Lung microvascular endothelial cell (primary cell): ENCODE data around the gene LAX1. TPM values are rescaled to one million over a fixed set of nuclear protein-coding genes. Genes with fewer than 3 reads are reported as not detected.

ENCODE experiments used
- DNase-seq, 2 donors: peaks; one replicate each; pipeline versions ENCODE4 v3.0.0 to v3.0.0-alpha.2; 2010; ENCODE audit warnings: low read depth in 2 of 2
- total RNA-seq: library from RNA; depleted of rRNA; stranded (reverse); fragments of >200 nt; gene quantifications from 2 replicates; pipeline ENCODE4 v1.2.1, GENCODE V29; 2014

Gene LAX1
- total RNA-seq, 1 donor from 2014 or later = not detected

DNA sequence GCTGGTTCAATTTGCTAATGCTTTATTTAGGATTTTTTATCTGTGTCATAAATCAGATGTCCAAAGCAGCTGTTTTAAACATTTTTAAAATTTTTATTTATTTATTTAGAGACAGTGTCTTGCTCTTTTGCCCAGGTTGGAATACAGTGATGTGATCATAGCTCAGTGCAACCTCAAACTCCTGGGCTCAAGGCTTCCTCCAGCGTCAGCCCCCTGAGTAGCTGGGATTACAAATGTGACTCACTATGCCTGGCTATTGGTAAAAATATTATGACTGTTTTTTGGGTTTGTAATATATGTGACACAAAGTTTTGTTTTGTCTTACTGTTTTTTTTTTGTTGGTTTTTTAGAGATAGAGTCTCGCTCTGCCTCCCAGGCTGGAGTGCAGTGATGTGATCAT is 42.2 kb downstream of the LAX1 start:
- no peak for DNase-seq

DNA sequence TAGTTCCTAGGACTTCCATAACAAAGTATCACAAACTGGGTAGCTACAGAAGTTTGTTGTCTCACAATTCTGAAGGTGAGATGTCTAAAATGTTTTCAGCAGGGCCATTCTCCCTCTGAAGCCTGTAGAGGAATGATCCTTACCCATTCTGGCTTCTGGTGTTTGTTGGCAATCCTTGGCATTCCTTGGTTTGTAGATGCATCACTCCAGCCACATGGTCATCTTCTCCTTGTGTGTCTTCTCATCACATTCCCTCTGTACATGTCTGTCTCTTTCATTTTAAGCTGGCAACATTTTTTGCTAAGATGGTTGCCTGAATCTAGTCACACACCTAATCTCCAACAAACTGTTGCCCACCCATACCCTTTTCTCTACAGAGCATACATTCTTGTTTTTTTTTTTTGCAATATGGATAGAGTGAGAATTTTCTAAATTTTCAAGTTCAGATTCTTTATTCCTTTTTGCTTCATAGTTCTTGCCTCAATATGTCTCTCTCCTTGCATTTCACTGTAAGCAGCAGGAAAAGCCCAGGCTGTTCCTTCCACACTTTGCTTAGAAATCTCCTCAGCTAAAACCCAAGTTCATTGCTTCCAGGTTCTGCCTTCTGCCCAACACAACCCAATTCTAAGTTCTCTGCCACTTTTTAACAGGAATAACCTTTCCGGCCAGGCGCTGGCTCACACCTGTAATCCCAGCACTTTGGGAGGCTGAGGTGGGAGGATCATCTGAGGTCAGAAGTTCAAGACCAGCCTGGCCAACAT is 48.8 kb downstream of the LAX1 start:
- DNase-seq = no peak

DNA sequence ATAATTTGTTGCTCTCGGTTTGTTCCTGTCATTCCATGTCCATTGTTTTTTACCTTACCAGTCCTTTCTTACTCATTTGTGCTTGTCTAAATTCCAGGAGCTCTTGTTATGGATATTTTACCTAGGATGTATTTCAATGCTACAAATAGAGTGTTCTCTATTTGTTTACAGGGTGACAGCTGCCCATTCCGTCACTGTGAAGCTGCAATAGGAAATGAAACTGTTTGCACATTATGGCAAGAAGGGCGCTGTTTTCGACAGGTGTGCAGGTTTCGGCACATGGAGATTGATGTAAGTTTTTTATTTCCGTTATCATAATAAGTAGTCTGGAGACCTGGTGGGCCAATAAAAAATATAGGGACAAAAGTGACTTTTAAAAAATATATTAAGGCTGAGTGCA is 53.4 kb downstream of the LAX1 start:
- no peak for DNase-seq

DNA sequence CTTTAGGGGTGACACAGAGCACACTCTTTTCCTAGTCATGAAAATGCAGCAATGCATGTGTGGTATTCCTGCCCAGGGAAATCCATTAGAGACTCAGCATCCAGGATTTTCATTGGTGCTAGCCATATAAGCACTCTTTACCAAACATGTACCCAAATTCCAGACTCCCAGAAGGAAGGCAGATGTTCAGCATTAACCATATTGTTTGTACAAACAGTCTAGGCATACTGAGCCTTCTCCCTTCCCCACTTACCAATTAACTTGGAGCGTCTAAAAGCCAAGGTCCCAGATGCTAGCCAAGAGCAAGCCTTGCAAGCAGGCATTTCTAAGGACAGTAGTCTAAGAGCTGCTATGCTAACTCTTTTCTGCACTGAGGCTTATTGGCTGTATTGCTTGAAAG is 58.3 kb downstream of the LAX1 start:
- no peak for DNase-seq

Other genes with a start within 250 kb of the LAX1 start
- gene ATP2B4, start 138.4 kb upstream of the LAX1 start, total RNA-seq = 28.8 and 50.6 TPM in 2 replicates
- gene ZBED6, start 30.4 kb downstream of the LAX1 start, total RNA-seq = 10.0 and 10.9 TPM in 2 replicates
- 59.9 and 78.4 TPM in 2 replicates for gene ZC3H11A, start 30.4 kb downstream of the LAX1 start, total RNA-seq
- gene SNRPE, start 96.4 kb downstream of the LAX1 start, total RNA-seq = 45.2 and 63.2 TPM in 2 replicates